ENCODE results near the gene TECTA.
A peak's percentile ranks its signal among the peaks of the same experiment; 100 is the strongest.
"Not testable (repeated sequence)": the region's sequence is repeated elsewhere in the genome, so short reads cannot be mapped to it uniquely, and the experiment has no call there.

Gene TECTA

GRCh38 chr11:121236115-121237001 is 135.3 kb downstream of the TECTA start:
- peak; percentile 24 for DNase-seq (ENCODE audit: low read depth)
- H3K4me3 ChIP-seq (ENCODE audit: low read depth, low read length), result peak overlapping the region; percentile 45
- TF ChIP-seq CTCF (conservative IDR thresholded peaks at IDR 0.05; ENCODE audit: low read depth, low read length), result no peak

- not testable (repeated sequence) for DNase-seq (ENCODE audit: low read depth)
- H3K4me3 ChIP-seq (ENCODE audit: low read depth, low read length), result peak overlapping the region; percentile 22
Observed at GRCh38 chr11:121237247-121237646, 136.2 kb downstream of the TECTA start.

- no peak for TF ChIP-seq CTCF (conservative IDR thresholded peaks at IDR 0.05; ENCODE audit: low read depth, low read length)
- peak overlapping the region; percentile 22 for H3K4me3 ChIP-seq (ENCODE audit: low read depth, low read length)
- DNase-seq (ENCODE audit: low read depth), result peak; percentile 58
Observed at GRCh38 chr11:121237686-121238658, 136.9 kb downstream of the TECTA start.

GRCh38 chr11:121238956-121239355 is 137.9 kb downstream of the TECTA start:
- no peak overlapping the region for H3K4me3 ChIP-seq (ENCODE audit: low read depth, low read length)
- no peak for TF ChIP-seq CTCF (conservative IDR thresholded peaks at IDR 0.05; ENCODE audit: low read depth, low read length)
- no peak for DNase-seq (ENCODE audit: low read depth)

GRCh38 chr11:121240001-121240400 is 139.0 kb downstream of the TECTA start:
- not testable (repeated sequence) for DNase-seq (ENCODE audit: low read depth)

GRCh38 chr11:121240650-121241303 is 139.7 kb downstream of the TECTA start:
- TF ChIP-seq CTCF (conservative IDR thresholded peaks at IDR 0.05; ENCODE audit: low read depth, low read length), result no peak
- no peak overlapping the region for H3K4me3 ChIP-seq (ENCODE audit: low read depth, low read length)
- DNase-seq (ENCODE audit: low read depth), result no peak

More at GRCh38 chr11:121240001-121240400, 139.0 kb downstream of the TECTA start:
- not testable (repeated sequence) for H3K4me3 ChIP-seq (ENCODE audit: low read depth, low read length)
